ENCODE results near the gene MCF2L.

The MCF2L gene

GRCh38 chr13:113116871-113117271, 147.9 kb downstream of the MCF2L start:
- no peak for DNase-seq

GRCh38 chr13:113117335-113117872, 148.4 kb downstream of the MCF2L start:
- DNase-seq: no peak

DNA sequence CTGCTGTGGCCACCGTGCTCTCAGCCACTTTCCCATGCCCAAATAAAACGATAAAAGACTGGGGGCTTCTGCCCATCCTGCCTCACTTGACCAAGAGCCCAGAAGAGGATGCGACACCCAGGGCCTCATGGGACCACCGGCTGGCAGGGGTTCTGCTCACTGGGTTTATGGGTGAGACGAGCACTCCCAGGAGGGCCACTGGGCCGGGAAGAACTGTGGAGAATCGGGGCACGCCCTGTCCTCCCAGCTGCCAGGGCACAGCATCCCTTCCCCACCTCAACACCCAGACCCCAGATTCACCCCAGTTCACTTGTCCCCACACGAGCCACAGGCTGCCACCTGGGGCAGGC, 148.9 kb downstream of the MCF2L start:
- DNase-seq: no peak

DNA sequence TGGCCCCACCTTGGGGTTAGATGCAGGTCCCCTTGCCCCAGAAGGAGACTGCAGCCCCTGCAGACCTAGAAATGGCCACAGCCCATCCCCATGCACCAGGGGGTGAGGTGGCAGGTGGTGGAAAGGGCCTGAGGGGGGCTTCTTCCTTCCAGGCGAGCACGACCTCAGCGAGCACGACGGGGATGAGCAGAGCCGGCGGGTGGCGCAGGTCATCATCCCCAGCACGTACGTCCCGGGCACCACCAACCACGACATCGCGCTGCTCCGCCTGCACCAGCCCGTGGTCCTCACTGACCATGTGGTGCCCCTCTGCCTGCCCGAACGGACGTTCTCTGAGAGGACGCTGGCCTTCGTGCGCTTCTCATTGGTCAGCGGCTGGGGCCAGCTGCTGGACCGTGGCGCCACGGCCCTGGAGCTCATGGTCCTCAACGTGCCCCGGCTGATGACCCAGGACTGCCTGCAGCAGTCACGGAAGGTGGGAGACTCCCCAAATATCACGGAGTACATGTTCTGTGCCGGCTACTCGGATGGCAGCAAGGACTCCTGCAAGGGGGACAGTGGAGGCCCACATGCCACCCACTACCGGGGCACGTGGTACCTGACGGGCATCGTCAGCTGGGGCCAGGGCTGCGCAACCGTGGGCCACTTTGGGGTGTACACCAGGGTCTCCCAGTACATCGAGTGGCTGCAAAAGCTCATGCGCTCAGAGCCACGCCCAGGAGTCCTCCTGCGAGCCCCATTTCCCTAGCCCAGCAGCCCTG, 149.4 kb downstream of the MCF2L start:
- DNase-seq: no peak

GRCh38 chr13:113119166-113119821, 150.3 kb downstream of the MCF2L start:
- no peak for DNase-seq

DNA sequence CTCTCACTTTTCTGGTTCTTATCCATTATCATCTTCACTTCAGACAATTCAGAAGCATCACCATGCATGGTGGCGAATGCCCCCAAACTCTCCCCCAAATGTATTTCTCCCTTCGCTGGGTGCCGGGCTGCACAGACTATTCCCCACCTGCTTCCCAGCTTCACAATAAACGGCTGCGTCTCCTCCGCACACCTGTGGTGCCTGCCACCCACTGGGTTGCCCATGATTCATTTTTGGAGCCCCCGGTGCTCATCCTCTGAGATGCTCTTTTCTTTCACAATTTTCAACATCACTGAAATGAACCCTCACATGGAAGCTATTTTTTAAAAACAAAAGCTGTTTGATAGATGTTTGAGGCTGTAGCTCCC, 150.8 kb downstream of the MCF2L start:
- no peak for DNase-seq

- no peak for DNase-seq
Observed at GRCh38 chr13:113120300-113121182, 151.5 kb downstream of the MCF2L start.

GRCh38 chr13:113121183-113121927, 152.3 kb downstream of the MCF2L start:
- no peak for DNase-seq

DNA sequence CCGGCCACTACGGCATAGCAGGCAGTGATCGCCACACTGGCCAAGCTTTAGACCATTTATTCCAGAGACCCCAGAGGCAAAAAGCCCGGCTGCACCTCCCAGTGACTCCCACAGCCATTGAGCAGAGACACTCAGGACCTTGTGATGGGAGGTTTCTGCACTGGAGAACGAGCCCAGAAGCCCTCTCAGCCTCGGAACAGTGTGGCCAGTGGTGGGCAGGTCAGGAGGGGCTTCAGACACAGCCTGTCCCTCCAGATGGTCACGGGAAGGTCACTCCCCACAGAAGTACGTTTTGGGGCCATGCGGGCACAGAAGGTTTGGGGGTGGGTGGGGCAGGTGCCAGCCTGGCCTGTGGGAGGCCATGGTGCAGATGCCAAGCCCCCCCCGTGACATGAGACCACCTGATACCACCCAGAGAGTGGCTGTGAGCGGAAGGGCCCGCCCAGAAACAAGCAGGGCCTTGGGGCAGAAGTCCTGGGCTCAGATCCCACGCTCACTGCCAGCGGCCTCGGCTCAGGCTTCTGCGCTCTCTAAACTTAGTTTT, 153.0 kb downstream of the MCF2L start:
- DNase-seq: no peak

DNA sequence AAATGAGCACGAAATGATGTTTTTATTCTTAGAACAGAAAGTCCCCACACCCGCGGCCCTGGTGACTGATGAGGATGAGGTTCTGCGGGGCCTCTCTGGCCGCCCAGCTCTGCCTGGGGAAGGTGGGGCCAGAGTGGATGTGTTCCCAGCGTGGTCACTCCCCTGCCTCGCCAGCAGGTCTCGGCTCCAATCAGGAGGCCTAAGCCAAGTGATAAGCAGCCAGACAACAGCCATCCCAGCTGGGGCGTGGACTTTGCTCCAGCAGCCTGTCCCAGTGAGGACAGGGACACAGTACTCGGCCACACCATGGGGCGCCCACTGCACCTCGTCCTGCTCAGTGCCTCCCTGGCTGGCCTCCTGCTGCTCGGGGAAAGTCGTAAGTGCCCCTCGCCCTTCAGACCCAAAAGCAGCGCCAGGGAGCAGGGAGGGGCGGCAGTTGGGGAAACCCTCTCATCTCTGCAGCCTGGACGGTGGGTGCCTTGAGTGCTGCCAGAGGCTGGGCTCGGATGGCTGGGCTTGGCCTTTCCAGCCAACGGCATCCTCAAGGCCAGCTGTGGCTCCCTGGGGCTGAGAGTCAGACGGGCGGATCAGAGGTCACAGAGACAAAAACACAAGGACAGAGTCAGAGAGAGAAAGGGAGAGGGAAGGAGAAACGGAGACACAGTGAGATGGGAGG, 153.7 kb downstream of the MCF2L start, which contains the start of gene F10:
F10 (plus strand) TSS at position 250 of the 676 bp plus-strand sequence; CDS start at position 307, 57 bp downstream.
- DNase-seq: no peak

DNA sequence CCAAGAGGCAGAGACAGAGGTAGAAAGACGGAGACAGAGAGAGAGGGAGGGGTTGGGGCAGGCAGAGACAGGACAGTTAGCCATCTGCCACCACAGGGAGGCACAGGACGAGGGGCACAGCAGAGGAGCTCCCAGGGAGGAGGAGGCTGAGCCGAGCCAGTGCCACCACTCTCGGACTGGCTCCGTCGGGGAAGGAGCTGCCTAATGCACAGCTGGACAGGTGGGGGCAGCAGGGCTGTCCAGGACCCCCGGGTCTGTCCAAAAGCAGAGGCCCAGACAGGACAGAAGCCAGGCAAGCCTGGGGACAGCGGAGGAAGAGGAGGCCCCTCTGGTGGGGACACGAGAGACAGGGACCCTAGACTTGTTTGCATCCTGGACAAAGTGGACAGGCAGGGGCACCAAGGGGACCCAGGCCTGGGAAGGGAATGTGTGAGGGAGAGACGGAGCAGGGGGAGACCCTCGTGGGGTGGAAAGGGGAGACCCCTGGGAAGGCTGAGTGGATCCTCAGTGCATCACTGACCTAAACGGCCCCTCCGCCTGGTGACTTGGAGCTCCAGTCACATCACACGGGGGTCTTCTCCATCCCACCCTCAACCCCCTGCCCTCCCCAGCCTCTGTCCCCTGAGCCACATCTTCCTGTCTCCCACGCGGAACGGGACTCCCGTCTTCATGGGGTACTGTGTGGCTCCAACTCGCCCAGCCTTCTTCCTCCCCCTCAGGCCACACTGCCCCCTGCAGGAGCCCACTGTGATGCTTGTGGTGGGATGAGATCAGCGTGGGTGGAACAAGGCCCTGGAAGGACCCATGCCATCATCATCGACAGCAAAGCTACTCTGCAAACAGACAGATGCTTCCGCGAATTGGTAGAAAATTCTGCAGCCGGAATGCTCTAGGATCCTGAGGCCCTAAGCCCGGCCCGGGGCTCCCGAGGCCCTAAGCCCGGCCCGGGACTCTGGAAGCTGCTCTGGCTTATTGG, 154.5 kb downstream of the MCF2L start:
- no peak for DNase-seq

DNA sequence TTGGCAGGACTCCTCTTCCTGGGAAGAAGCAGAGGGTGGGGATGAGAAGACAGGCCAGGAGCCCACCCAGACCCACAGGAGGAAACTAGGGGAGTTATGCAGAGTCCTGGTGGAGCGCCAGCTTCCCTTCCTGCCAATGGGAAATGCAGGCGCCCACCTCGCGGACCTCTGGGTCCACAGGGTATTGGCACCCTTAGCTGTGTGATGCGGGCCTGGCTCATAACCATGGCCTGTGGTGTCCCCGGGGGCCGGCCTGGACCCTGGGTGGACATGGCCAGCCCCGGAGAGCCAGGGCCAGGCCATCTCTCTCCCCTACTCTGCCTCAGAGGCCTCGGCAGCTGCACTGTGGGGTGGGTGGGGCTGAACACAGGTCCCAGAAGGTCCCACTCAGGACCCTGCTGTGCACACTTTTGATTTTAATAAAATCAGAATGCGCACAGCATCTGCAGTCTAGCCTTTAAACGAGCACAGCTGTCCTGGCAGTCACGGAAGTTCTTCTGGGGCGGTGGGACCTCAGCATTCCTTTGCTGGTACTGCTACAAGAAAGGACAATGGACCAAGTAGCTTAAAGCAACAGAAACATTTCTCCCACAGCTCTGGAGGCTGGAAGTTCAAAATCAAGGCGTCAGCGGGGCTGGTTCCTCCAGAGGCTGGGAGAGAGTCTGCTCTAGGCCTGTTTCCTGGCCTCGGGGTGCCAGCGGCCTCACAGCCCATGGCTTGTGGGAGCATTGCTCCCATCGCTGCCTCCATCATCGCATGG, 155.4 kb downstream of the MCF2L start:
- DNase-seq: no peak

DNA sequence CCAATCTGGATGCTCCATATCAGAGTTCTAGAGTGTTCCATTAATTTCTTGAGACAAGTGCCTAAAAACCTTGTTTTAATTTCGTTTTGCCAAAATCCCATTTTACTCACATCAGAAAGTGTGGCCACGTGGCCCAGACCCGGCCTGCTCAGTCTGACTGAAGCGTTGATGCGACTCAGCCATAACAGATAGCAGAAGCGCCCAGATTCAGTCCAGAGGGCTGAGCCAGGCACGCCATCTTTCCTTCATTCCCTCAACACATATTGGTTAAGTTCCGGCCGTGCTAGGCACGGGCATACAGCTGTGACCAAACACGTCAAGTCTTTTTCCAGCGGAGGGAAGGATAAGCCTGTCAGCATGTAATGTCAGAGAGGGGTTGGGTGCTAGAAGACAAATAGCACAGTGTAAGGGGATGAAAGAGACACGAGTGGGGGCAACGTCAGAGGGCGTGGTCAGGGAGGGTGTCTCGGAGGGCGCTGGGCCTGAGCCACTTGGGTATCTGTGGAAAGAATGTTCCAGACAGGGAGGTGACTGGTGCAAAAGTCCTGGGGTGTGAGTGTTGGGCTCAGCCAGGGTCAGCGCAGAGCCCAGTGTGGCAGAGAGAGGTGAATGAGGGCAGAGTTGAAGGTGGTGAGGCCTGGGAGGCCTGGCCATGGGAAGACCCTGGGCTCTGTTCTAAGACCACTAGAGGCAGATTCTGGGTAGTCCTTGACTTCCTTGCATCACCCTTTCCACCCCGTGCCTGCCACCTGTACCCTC, 156.7 kb downstream of the MCF2L start:
- DNase-seq: no peak

DNA sequence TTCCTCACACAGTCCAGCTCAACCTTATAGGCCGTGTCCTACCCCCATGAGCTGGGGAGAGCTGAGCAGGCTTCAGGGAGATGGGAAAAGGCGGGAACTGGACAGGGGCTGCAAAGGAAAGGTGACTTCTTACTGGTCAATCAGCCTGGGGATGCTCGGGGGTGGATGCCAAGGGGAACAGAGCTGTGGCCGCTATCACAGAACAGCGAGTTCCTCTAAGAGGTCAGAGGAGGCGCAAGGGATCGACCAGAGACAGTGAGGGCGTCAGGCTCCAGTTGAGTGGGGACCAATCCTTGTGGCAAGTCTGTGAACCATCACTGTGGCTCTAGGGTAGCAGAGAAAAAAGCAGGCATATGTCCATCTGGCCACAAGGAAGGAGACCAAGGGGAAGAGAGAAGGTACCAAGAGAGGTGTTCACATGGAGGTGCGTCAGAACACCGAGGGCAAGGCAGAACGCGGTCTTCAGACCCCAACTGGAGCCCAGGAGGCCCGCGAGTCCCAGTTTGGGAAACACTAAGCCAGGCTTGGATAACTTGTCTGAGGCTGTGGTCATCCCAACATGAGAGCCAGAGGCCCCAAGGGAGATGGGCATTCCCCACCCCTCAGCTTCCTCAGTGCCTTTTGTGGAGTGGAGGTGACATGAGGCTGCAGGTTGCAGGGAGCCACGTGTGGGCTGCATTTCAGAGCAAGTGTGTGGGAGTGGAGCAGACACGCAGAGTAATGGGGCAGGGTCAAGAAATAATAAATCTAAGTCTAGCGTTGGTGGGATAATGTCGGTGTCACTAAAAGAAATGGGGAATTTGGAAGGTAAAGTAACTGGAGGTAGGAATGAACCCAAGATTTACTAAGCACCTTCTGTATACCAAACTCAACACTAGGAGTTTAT, 157.5 kb downstream of the MCF2L start:
- no peak for DNase-seq

GRCh38 chr13:113129480-113129879, 160.5 kb downstream of the MCF2L start:
- no peak for DNase-seq

DNA sequence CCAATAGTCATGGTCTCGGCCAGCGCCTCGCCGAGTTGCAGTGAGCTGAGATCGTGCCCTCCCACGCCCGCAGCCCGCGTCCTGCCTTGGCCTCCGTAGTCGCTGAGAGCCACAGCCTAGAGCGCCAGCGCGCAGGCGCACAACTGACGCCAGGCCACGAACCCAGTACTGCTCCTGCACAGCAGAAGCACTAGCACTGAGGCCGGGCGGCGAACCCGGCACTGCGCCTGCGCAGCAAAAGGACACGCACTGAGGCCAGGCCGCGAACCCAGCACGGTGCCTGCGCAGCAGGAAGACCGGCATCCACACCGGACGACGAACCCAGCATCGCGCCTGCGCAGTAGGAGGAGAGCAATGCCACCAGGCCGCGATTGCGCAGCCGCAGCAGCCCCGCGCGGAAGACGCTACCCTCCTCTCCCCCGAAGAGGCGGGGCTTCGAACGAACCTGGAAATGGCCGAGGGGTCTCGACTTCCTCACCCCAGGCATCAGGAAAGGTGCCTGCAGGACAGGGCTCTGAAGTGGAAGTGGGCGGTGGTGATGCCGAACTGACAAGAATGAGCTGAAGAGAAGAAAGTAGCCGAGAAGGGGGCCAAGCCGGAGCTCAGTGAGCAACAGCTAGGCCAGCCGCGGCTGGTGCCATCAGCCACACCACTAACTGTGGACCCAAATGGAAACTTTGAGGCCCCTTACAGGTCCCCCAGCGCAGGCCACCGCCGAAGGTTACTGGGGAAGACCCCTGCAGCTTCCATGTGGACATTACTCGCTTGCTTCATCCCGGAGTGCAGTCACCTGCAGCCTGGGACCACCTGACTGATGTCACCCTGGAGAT, 161.1 kb downstream of the MCF2L start:
- no peak for DNase-seq

GRCh38 chr13:113135281-113135760, 166.3 kb downstream of the MCF2L start:
- DNase-seq: no peak

All from CD4-positive, alpha-beta T cell treated with Interferon gamma for 1 hour (primary cell).